ENCODE measurements around the gene WASF2.

DNA sequence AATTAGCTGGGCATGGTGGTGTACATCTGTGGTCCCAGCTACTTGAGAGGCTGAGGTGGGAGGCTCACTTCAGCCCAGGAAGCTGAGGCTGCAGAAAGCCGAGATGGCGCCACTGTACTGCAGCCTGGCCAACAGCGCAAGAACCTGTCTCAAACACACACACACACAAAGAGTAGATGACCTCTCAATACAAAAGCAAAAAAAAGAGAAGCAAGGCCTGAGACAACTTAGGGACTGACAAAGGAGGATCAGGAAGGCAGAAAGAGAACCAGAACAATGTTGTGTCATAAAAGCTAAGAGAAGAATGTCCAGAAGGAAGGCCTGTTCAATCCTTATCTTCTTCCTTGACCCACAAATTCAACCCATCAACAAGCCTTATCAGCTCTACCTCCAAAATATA, 18.5 kb downstream of the WASF2 start:
- no peak for TF ChIP-seq POLR2AphosphoS5 (IDR thresholded peaks at IDR 0.05; ENCODE audit: low read depth, low read length)
- TF ChIP-seq, protein P1, sequence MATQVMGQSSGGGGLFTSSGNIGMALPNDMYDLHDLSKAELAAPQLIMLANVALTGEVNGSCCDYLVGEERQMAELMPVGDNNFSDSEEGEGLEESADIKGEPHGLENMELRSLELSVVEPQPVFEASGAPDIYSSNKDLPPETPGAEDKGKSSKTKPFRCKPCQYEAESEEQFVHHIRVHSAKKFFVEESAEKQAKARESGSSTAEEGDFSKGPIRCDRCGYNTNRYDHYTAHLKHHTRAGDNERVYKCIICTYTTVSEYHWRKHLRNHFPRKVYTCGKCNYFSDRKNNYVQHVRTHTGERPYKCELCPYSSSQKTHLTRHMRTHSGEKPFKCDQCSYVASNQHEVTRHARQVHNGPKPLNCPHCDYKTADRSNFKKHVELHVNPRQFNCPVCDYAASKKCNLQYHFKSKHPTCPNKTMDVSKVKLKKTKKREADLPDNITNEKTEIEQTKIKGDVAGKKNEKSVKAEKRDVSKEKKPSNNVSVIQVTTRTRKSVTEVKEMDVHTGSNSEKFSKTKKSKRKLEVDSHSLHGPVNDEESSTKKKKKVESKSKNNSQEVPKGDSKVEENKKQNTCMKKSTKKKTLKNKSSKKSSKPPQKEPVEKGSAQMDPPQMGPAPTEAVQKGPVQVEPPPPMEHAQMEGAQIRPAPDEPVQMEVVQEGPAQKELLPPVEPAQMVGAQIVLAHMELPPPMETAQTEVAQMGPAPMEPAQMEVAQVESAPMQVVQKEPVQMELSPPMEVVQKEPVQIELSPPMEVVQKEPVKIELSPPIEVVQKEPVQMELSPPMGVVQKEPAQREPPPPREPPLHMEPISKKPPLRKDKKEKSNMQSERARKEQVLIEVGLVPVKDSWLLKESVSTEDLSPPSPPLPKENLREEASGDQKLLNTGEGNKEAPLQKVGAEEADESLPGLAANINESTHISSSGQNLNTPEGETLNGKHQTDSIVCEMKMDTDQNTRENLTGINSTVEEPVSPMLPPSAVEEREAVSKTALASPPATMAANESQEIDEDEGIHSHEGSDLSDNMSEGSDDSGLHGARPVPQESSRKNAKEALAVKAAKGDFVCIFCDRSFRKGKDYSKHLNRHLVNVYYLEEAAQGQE (IDR thresholded peaks at IDR 0.05; ENCODE audit: insufficient read depth in 1 of 2, low read depth in 2 of 2, low read length in 2 of 2) = no peak

Data from PFSK-1 (cell line).